CD4-positive, alpha-beta T cell treated with Interleukin-1 beta for 1 hour (primary cell): ENCODE data around the gene ZNF184.

Experiments
- DNase-seq, 2 donors: peaks; one replicate each; pipeline ENCODE4 v3.0.0-alpha.2; 2020 to 2022

Gene ZNF184

GRCh38 chr6:27472617-27473400, at the start of gene ZNF184:
Gene ZNF184, minus strand, starts transcription at chr6:27473105. Its CDS starts 811 bp downstream, at chr6:27472294.
- peak; percentile 89 to 90 for DNase-seq

DNA sequence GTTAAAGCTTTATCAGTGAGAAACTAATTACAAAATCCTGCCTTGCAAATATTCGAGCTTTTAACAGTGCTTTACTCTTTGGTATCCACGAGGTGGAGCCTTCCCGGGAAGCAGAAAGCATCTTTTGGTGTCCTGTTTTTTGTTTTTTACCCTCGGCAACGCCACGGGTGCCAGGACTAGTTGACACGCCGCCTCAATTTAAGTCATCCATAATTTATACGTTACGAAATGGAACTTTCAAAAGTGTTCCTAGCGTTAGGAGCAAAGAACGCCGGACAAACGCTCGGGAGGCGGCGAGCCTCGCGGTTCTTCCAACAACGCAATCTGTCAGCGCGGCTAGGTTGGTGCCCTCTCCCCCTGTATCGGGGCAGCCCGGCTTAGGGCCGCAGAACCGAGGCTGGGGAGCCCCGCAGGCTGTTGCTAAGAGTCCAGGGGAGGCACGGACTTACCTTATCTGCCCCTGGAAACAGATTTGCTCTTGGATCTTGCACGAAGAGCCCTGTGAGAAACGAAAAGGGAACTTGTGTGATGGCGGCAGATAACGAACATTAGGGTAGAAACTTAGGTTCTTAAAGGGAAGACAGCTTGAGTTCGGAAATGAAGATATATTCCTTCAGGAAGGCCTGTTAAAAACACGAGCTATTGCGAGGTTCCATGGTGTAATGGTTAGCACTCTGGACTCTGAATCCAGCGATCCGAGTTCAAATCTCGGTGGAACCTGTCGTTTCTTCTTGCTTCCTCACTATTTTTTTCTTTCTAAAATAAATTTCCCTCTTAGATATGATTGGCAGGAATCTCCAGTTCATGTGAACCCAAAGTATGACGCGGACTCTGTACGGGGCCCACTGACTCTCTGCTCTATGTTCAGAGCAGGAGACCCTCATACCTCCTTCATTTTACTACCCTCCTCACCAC, 46.2 kb upstream of the ZNF184 start:
- DNase-seq = peak; percentile 75 to 86

GRCh38 chr6:27517928-27518787, 45.3 kb upstream of the ZNF184 start:
- DNase-seq = no peak

DNA sequence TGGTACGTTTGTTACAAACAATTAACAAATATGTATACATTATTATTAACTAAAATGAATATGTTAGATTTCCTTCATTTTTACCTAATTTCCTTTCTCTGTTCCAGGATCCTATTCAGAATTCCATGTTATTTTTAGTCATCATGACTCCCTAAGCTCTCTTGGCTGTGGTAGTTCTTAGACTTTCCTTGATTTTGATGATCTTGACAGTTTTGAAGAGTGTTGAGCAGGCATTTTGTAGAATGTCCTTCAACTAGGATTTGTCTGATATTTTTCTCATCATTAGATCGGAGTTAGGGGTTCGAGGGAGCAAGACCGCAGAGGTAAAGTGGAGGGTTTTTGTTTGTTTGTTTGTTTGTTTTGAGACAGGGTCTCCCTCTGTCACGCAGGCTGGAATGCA, 44.3 kb upstream of the ZNF184 start:
- DNase-seq = no peak

GRCh38 chr6:27514906-27515495, 42.1 kb upstream of the ZNF184 start:
- DNase-seq = no peak

DNA sequence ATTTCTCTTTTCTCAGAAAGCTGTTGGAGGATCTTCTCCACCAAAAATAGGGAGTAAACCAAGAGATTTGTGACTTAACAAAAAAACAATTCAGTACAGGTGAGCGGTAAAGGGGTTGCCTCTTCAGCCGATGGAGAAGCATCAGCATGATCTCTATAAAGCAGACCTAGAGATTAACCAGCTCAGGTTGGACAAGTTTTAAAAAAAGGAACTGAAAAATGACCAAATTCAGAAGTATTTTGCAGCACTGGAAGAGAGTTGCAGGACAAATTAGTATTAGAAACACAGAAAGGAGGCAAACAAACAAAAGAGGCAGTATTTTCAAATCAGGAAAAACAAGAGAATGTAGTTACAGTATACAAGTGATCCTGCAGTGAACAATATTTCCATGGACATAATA, 39.6 kb upstream of the ZNF184 start:
- DNase-seq = no peak

DNA sequence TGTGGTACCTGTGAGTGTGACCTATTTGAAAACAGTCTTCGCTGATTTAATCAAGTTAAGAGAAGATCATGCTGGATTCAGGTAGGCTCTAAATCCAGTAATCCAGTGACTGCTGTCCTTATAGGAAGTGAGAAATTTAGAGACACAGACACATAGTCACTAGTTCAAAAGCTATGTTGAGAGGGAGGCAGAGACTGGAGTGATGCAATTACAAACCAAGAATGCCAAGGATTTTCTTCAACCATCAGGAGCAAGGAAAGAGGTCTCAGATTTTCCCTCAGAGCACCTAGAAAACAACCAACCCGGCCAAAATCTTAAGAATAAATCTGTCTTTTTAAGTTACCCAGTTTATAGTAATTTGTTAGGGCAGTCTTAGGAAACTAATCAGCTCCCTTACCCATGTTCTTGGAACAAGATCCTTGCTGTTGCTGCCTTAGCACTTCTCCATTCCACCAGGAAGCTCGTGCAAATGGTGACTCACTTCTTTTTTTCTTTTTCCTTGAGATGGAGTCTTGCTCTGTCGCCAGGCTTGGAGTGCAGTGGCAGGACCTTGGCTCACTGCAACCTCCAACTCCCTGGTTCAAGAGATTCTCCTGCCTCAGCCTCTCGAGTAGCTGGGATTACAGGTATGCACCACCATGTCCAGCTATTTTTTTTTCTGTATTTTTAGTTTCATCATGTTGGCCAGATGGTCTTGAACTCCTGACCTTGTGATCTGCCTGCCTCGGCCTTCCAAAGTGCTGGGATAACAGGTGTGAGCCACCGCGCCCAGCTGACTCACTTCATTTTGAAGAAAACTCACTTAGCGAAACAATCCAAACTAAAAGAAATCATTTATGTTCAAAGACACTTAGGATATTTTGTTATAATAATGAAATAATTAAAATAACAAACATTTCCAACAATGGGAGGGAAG, 34.4 kb upstream of the ZNF184 start:
- DNase-seq = no peak

GRCh38 chr6:27505209-27506027, 32.5 kb upstream of the ZNF184 start:
- DNase-seq = peak; percentile 60 to 78

DNA sequence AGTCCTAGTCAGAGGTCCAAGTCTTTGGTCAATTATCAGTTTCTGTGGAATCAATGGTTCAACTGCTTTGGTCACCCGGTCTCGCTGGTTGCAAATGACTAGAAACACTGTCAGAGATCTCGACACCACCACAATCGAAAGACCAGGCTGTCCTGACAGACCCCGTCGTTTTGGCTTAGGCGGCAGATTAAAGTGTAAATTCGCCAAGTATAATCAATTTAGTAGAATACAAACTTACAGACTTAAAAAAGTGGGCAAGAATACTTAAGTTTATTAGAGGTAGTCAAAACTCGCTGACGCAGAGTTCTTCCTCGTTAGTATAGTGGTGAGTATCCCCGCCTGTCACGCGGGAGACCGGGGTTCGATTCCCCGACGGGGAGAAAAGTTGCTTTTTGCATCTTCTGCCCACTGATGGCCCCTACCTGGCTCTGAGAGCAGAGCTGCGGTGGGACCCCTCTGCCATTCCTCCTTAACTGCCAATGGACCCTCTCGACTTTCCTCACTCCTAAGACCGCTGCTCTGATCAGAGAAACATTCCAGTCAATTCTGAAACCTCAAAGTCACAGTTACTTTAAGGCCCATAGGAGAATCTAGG, 30.6 kb upstream of the ZNF184 start:
- peak; percentile 83 to 90 for DNase-seq

DNA sequence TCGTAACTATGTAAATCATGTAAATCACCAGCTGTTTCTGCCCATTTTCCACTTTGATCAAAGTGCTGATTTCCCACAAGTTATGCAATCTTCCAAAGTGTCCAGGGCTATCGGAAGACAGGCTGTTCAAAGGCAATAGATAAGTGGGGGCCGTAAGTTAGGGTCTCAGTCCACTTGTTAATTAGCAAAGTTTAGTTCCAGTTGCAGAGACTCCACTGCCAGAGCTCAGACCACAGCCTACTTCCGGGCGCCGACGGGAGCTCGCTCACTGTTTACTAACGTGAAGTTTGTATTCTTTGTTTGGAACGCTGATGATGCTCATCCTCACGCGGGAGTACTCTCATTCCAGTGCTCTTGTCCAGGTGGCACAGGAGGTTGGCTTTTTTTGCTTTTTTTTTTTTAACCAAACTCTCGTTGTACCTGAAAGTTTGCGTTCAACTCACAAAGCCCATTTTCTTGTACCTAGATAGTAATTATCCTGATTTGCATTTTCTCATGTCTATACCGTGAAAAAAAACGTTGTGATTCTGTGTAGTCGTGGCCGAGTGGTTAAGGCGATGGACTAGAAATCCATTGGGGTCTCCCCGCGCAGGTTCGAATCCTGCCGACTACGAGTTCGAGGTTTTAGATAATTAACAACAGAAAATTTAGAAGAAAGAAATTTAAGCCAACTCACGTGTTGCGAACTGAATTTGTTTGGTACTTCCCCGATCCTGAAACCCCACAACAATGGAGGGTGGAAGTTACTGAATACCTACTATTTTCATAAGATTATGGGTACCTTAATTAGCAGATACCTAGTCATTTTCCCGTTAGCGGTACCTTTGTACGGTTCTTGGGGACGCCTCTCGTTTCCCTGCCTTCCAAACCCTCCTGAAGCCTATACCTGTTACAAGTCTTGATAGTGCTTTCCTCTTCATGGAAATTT, 29.9 kb upstream of the ZNF184 start:
- DNase-seq = peak; percentile 82 to 87

- DNase-seq = no peak
These were observed 28.3 kb upstream of the ZNF184 start for GRCh38 chr6:27501187-27501586.

GRCh38 chr6:27500177-27500576, 27.3 kb upstream of the ZNF184 start:
- DNase-seq = no peak

- peak; percentile 31 to 42 for DNase-seq
These were observed 22.7 kb upstream of the ZNF184 start for GRCh38 chr6:27495386-27496135.

GRCh38 chr6:27494987-27495385, 22.1 kb upstream of the ZNF184 start:
- no peak for DNase-seq

- no peak for DNase-seq
These were observed 21.2 kb upstream of the ZNF184 start for GRCh38 chr6:27494103-27494502.

DNA sequence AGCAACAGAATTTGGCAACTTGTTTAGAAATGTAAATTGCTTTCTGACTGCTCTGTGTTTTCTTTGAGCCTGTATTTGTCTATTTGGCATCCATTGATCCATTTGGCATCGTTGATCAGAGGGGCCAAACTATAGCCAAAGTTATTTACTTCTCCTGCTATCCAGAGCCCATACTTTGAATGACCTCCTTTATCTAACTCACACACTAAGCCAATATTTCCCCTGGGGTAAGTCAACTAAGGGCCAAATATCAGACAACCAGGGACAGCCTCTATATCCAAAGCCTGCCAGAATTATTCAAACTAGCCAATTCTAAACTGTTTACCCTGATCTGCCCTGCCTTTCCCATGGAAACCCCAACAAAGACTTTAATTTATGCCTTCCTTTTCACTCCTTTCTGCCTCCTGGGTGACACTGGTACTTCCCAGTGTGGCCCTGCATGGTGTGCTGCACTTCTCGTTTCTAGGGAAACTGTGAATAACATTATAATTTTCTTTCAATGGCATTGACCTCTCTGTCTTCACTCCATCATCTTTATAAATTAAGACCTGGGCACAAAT, 19.8 kb upstream of the ZNF184 start:
- no peak for DNase-seq

- peak; percentile 90 to 94 for DNase-seq
These were observed 6.6 kb upstream of the ZNF184 start for GRCh38 chr6:27479319-27480182.
